Fibroblast of villous mesenchyme (primary cell): Measurements from ENCODE around the gene SYT5. TPM values are rescaled to one million over a fixed set of nuclear protein-coding genes. Genes with fewer than 3 reads are reported as not detected.
A peak's percentile ranks its signal among the peaks of the same experiment; 100 is the strongest.

ENCODE experiments used
- DNase-seq: peaks from one replicate; pipeline ENCODE4 v3.0.0-alpha.2; 2010; ENCODE audit warnings: low read depth
- H3K4me3 ChIP-seq: 2 replicates; pipeline ENCODE4 v1.5.1; 2011; ENCODE audit warnings: low read depth, mild to moderate bottlenecking, low read length
- CTCF ChIP-seq: IDR thresholded peaks from 2 replicates; pipeline ENCODE4 v1.5.1; 2012; ENCODE audit warnings: low read depth, mild to moderate bottlenecking, low read length; ENCODE audit not compliant: insufficient read depth
- total RNA-seq: library from RNA; depleted of rRNA; stranded (reverse); fragments of >200 nt; gene quantifications from 2 replicates; pipeline ENCODE4 v1.2.3, GENCODE V29; 2012

The SYT5 gene
- total RNA-seq, 1 donor, result 0.86 TPM

GRCh38 chr19:55166530-55167268, 13.4 kb downstream of the SYT5 start, which contains the start of gene DNAAF3:
DNAAF3 (minus strand) TSS chr19:55166613; CDS start chr19:55166413, 200 bp downstream.
- DNase-seq, result peak; percentile 97
- H3K4me3 ChIP-seq, result peak within 1 kb of the TSS; percentile 67
- no peak for TF ChIP-seq CTCF

DNA sequence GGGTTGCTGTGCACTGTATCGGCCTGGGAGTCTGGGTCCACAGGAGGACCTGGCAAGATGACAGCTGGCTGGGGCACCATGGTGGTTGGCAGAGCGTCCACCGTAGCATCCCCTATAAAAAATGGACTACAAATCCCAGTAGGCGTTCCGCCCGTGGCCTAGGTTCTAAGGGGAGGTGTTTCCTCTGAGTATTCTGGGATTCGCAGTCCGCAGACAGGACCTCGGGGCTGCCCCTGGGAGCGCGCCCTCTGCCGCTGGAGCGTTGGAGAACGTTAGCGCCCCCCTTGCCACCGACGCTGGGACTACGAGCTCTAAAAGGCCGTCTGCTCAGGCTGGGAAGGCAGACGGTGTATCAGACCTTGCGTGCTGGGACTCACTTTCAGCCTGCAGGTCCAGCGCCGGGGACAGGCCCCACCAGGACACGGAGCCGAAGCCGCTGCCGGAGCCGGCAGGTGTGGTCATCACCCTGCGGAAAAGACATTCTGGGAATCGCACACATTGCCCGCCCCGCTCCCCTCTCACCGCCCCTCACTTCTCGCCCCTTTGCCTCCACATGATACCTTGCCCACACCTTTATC, 14.0 kb downstream of the SYT5 start:
- peak overlapping the region; percentile 67 for H3K4me3 ChIP-seq
- peak; percentile 65 for DNase-seq
- TF ChIP-seq CTCF, result peak; percentile 53

DNA sequence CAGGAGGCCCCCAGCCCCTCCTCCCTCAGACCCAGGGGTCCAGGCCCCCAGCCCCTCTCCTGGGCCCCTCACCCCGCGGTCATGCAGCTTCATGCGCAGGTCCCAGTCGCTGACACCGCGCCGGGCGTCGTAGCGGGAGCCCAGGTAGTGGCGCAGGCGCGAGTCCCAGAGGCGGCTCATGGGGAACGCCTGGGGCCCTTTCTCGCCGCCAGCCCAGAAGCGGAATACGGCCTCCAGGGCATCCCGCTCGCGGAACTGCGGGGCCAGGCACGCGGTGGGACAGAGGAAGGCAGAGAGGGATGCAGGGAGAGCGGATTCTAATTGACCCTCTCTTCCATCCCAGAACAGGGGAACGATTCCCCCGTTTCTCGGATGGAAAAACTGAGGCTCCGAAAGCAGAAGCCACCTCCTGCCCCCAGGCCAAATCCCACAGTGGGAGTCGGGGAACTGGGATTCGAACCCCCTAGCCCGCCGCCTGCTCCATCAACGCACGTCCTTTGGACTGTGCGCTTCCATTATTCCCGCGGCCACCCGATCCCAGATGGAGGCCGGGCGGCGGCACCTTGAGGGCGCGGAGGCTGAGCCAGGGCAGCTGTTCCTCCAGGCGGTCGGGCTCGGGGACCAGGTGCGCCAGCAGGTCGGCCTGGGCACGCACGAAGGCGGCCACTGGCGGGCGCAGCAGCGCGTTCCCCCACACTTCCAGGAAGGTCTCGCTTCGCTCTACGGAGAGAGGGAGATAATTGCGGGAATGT, 18.3 kb downstream of the SYT5 start:
- TF ChIP-seq CTCF, result no peak
- no peak overlapping the region for H3K4me3 ChIP-seq
- no peak for DNase-seq

- H3K4me3 ChIP-seq, result no peak overlapping the region
- no peak for DNase-seq
- no peak for TF ChIP-seq CTCF
These were observed 19.1 kb downstream of the SYT5 start for GRCh38 chr19:55160986-55161365.

GRCh38 chr19:55160128-55160985, 19.7 kb downstream of the SYT5 start:
- peak; percentile 77 for DNase-seq
- no peak overlapping the region for H3K4me3 ChIP-seq
- peak; percentile 92 for TF ChIP-seq CTCF
